MM.1S (cell line): ENCODE data around the gene MOSPD3.

ENCODE experiments used
- EZH2 ChIP-seq: fragments of 300-600 bp; sonication (generic); optimal IDR thresholded peaks from 2 replicates; pipeline ENCODE3; 2017; ENCODE audit warnings: low read depth, mild to moderate bottlenecking, antibody characterized with exemption, low read length, mixed read lengths
- EZH2phosphoT487 ChIP-seq: fragments of 300-600 bp; sonication (generic); IDR thresholded peaks from 2 replicates; pipeline ENCODE4 v1.6.1; 2018; ENCODE audit warnings: antibody characterized with exemption, low read length
- TF ChIP-seq, protein P1 (sequence below): fragments of 300-600 bp; sonication (generic); IDR thresholded peaks from 2 replicates; pipeline ENCODE4 v1.5.1; 2016; ENCODE audit warnings: antibody characterized with exemption, low read length, mixed read lengths

DNA sequence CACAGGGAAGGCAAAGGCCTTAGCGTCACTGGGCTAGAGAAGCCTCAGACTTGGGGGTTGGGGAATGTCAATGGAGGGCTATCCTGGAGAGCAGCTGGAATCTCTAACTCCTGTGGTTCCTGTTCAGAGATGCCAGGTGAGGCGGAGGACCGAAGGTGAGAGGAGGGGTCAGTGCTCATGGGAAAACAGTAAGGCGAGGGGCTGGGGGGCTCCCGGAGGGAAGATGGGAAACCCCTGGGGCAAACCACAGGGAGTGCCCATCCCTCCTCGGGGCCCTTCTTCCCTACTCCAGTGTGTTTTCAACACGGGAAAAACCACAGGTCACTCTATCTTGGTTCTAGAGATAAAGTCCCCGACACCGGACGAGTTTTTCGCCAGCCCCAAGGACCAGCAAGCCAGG is 29.7 kb upstream of the MOSPD3 start:
- TF ChIP-seq, protein P1, sequence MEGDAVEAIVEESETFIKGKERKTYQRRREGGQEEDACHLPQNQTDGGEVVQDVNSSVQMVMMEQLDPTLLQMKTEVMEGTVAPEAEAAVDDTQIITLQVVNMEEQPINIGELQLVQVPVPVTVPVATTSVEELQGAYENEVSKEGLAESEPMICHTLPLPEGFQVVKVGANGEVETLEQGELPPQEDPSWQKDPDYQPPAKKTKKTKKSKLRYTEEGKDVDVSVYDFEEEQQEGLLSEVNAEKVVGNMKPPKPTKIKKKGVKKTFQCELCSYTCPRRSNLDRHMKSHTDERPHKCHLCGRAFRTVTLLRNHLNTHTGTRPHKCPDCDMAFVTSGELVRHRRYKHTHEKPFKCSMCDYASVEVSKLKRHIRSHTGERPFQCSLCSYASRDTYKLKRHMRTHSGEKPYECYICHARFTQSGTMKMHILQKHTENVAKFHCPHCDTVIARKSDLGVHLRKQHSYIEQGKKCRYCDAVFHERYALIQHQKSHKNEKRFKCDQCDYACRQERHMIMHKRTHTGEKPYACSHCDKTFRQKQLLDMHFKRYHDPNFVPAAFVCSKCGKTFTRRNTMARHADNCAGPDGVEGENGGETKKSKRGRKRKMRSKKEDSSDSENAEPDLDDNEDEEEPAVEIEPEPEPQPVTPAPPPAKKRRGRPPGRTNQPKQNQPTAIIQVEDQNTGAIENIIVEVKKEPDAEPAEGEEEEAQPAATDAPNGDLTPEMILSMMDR: no peak
- TF ChIP-seq EZH2: no peak
- no peak for TF ChIP-seq EZH2phosphoT487
